ENCODE measurements around the gene SDK1.
"Not testable (repeated sequence)": the region's sequence is repeated elsewhere in the genome, so short reads cannot be mapped to it uniquely, and the experiment has no call there.

The SDK1 gene

DNA sequence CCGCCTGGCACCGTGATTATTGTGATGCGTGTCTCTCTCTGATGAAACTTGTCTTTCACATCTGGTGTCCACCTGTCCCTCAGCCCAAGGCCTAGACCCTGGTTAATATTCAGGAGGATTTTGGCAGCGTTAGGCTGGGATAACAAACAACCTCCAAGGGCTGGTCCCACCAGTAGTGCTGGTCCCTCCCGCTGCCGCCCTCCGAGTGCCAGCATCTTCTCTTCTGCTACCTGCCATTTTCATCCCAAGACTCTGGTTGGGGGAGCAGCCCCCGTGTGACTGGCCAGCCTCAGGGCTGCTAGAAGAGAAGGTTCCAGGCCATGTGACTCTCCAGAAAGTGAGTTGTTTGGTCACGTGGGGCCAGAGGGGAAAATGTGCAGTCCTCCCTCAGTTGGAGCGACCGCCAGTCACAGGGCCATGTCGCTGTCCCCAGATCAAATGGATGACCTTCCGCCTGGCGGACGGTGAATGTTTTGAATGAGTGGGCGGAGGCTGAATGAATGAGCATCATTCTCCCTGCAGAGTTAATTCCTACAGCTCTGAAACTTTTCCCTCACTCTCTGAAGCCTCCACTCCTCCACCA lies 901.2 kb downstream of the SDK1 start:
- DNase-seq (ENCODE audit: low spot score): no peak

DNA sequence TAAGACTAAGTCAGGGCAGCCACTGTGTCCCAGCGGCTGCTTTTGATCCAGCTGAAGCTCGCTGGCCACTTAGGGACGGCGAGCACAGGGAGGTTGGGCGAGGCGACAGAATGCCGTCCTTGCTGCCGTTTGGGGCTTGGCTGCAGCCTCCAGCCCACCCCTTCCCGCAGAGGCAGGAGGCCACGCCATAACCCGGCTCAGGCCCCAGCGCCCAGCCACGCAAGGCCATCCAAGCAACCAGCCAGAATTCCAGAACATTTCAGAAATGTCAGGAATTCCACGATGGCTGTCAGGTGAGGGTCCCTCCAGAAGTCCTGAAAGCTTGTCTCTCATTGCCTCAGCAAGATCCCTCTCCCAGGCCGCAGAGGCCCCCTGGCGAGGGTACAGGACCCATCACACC lies 901.9 kb downstream of the SDK1 start:
- no peak for DNase-seq (ENCODE audit: low spot score)

DNA sequence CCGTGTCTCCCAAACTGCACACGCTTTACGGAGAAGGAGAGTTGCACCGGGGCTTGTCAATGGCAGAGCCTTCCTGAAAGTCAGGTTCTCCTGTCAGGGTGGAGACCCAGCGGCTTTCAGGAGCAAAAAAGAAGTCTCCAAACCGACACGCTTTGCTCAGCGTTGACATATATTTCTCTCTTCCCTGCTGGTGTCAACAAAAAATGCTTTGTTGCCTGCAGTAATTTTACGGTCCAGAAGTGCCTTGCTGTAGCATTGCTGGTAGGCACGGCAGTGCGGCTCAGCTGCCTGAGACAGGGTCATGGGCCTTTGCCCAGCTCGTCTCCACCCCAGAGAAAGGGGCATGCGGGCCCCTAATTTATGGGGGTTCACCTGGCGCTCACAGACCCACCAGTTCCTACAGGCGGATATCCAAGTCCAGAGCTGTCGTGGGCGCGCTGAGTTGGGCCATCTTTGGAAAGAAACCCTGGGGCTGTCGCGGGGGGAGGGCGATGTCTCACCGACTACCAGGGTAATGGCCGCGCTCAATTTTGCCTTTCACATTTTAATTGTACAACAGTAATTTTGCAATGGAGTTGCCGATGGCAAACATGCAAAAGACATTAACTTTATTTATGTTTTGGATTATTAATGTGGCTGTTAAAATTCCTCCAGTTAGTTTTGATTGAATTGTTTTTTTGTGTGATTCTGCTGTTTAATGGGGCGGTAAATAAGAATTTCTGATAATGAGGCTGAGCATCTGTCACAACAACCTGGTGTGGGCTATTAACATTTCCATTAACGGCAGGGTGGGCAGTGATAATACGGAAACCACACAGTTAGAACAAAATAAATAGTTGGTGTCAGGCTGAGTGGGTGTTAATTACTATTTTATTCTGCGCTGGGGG lies 902.8 kb downstream of the SDK1 start:
- DNase-seq (ENCODE audit: low spot score): no peak

DNA sequence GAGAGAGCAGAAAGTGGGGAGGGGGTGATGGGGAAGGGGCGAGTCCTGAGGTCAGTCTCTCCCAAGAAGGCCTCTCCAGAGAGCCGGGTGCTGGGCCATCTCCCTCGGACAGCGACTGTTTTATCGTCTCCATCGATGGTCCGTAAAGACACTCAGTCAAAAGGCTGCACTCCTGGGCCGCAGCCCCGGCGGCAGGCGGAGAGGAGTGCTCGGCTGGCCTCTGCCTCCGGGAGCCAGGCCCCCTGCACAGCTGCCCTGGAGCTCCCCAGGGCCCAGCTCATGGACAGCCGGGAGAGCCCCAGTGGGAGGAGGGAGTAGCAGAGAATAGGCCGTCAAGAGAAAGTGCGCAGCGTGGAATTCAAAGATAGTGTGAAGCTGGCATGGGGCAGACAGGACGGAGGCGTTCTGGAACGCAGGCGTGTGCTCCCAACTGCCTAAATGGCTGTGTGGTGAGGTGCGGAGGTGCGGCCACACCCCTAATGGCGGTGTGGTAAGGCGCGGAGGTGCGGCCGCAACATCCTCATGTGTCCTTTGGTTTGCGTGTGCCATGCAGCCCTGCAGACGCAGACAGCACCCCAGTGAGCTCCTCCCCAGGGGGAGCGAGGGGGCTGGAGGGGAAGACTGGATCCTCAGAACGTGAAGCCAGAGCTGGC lies 903.6 kb downstream of the SDK1 start:
- DNase-seq (ENCODE audit: low spot score): no peak

DNA sequence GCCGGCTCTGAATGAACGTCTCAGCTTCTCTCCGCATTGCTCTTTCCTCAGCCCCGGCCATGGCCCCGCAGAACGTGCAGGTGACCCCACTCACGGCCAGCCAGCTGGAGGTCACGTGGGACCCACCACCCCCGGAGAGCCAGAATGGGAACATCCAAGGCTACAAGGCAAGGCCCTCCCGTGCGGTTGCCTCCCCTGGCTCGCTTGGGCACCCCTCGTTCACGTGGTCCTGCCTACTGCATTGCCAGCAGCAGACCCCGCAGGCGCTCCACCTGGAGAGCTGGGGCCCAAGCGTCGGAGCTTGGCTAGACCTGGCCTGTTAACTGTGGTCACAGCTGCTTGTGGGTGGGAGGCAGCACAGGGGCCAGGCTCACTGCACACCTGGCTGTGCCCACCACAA lies 904.8 kb downstream of the SDK1 start:
- no peak for DNase-seq (ENCODE audit: low spot score)

DNA sequence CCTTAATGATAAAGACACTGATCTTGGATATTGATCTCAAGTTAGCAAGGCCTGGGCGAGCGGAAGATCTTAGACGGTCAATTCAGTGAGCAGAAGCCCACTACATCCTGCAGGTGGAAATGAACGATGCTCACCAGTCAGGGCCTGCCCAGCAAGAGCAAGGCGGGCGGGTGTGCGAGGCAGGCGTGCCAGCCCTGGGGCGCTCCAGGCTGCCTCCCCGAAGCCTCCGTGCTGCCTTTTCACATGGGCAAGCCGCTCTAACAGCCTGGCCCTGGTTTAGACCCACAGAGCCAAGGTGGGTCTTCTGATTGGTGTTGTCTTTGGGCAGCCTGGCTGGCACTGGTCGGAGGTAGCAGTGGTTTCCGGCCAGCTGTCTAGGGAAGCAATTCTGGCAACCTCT lies 906.0 kb downstream of the SDK1 start:
- no peak for DNase-seq (ENCODE audit: low spot score)

DNA sequence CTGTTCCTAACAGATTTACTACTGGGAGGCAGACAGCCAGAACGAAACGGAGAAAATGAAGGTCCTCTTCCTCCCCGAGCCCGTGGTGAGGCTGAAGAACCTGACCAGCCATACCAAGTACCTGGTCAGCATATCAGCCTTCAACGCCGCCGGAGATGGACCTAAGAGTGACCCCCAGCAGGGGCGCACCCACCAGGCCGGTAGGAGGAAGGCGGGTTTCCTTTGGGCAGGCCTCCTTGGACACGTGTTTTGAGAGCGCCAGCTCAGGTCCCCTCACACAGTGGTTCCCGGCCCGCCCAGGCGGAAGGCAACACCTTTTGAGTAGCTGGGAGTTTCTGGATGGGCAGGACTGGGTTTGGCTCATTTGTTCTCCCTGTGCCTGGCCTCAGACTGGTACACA lies 907.0 kb downstream of the SDK1 start:
- no peak for DNase-seq (ENCODE audit: low spot score)

DNA sequence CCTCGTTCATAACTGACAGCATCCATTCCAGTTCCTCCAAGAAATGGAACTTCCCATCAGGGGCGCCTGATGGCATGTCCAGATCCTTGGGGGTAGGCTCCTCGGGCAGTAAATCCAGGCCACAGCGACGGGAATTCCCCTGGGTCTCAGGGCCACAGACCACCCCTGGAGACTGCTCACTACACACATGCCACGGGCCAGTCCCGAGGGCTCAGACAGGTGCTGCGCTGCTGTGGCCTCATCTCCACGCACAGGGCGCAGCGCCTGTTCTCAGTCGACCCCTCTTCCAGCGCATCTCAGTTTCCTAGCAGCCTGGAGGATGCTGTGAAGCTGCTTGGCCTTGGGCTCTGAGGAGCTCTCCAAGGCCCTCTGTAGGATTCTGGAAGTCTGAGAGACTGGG lies 907.5 kb downstream of the SDK1 start:
- no peak for DNase-seq (ENCODE audit: low spot score)

DNA sequence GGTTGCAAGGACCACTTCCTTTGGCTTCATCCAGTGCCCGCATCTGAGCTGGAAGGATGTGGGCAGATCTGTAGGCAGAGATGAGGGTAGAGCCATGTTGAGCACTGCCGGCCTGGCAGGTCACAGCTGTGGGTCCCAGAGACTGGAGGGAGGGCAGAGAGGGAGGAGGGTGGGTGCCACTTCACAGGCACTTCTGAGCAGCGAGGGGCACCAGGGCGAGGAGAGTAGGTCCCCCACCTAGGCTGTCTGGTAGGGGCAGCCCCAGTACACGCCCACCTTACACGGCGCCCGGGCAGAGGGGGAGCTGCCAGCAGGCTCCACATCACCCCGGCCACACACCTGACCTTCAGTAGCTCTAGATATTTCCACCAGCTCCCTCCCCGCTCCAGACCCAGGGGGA lies 908.1 kb downstream of the SDK1 start:
- no peak for DNase-seq (ENCODE audit: low spot score)

DNA sequence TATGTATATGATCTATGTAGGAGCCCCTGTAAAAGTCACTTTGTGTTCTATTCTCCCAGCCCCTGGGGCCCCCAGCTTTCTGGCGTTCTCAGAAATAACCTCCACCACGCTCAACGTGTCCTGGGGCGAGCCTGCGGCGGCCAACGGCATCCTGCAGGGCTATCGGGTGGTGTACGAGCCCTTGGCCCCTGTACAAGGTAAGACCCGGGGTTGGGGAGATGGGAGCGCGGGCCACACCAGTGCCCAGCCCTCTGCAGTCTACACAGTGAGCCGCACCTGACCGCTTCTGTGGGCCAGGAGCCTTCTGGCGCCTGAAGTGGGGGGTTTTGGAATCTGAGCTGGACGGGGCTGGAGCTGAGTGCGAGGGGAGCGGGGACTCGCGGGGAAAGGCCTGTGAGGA lies 908.9 kb downstream of the SDK1 start:
- DNase-seq (ENCODE audit: low spot score): no peak

DNA sequence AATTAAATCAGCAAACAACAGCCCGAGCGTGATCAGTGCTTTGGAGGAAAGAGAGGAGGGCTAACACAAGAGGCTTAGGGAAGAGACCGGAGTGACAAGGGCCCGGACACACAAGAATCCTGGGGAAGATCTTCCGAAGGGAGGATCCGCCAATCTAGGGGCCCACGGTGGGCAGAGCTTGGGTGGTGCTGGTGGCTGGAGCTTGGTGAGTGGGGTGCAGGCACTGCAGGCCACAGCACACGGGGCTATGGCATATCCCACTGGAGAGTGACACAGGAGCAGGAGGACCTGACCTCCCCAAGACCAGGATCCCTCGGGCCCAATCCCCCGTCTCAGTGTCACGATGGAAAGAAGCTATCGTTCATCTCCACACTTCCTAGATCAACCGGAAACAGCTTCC lies 909.8 kb downstream of the SDK1 start:
- no peak for DNase-seq (ENCODE audit: low spot score)

DNA sequence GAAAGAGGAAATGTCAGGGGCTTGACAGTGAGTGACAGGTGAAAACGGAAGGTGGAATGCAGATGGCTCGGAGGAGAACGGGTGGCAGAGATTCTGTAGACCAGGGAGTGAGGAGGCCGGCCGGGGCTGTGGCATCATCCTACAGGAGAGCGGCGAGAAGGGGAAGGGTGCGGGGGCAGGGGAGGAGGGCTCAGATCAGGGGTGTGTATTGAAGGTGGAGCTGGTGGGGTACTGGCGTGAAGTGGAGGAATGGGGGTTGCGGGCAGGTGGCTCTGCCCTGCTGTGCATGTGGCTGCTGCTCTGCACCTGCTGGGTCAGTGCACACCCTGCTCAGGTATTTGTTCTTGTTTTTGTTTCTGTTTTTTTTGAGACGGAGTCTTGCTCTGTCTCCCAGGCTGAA lies 910.2 kb downstream of the SDK1 start:
- no peak for DNase-seq (ENCODE audit: low spot score)

DNA sequence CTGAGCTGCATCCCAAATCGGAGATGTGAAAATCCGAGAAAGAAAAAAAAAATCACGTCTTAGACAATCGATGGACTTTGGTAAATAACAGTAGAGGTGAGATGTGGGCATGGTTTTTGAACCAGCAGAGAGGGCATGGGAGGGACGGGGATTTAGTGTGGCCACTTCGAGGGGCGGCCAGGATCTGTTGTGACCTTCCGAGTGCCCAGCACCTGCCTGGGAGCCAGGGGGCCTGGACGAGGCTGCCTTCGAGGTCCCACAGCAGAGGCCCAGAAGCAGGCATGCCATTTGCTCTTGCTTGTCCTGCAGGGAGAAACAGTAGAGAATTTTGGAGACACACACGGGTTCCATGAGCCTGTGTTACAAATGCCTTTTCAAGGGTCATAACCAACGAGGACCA lies 911.3 kb downstream of the SDK1 start:
- no peak for DNase-seq (ENCODE audit: low spot score)

DNA sequence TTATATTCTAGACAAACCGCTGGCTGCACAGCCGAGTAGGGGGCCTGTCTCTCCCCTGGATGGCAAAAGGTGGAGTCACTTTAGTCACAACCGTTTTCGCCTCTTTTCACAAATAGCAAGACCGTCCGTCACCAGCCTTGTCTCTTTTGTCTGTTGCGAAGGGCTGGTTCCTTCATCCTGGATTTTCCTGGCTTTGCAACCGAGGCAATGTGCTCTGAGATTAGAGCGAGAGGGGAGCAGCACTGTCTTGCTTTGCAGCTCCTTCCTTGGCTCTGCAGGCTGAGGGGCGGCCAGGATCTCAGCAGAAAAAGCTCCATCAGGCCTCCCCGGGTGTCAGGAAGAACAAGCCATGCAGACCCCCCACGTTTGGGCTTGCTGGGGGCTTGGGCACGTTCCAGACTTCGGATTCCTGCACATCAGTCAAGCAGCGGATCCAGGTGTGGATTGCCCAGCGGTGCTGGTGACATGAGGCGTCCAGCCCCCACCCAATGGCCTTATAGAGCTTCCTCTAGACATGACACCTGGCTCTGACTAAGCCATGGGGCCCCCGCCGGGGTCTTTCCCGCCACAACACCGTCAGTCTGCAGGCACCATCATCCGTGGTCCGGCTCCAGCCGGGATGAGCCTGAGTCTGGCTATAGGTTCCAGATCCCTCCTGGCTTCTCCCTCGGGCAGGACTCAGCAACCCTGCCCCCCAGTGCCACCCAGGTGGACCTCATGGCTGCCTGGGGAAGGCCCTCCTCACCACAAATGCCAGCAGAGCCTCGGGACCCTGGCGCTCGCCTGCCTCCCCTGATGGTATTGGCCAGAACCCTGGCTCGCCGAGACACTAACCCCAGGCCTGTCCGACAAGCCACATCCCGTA lies 913.5 kb downstream of the SDK1 start:
- DNase-seq (ENCODE audit: low spot score): no peak

DNA sequence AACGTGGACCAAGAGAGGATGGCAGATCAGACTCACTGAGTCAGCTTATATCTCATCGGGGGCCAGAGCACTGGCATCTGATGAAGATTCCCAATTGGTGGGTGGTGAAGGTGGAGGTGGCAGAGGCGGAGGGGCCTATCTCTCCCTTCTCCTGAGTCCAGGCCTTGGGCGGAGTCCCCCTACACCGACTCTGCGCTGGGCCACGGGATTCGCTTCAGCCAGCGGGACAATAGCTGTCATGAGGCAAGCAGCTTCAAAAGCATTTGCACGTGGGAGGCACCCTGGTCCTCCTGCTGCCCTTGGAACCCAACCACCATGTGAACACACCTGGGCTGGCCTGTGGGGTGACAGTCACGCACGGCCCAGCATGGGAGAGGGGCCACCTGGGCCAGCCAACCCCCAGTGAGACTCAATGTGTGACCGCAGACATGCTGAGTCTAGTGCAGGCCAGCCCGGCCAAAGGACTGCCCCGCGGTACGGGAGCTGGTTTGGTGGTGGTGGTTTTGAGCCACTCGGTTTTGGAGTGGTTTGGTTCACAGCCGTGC lies 914.2 kb downstream of the SDK1 start:
- no peak for DNase-seq (ENCODE audit: low spot score)

DNA sequence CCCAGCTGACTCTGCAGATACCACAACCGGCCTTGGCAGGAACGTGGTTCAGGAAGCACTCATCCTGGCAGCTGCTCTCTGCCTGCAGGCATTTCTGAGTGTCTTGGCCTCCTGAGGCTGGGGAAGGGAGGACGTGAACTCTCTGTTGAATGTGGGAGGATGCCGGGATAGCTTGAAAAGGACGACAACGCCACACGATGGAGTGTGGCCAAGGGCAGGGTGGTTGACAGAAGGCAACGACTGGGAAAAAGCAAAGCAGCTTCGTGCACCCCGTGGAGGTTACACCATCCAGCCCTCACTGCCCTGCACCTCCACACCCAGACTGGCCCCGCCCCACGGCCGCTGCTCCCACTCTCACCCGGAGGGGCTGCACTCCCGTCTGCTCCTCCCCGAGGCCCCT lies 915.0 kb downstream of the SDK1 start:
- no peak for DNase-seq (ENCODE audit: low spot score)

DNA sequence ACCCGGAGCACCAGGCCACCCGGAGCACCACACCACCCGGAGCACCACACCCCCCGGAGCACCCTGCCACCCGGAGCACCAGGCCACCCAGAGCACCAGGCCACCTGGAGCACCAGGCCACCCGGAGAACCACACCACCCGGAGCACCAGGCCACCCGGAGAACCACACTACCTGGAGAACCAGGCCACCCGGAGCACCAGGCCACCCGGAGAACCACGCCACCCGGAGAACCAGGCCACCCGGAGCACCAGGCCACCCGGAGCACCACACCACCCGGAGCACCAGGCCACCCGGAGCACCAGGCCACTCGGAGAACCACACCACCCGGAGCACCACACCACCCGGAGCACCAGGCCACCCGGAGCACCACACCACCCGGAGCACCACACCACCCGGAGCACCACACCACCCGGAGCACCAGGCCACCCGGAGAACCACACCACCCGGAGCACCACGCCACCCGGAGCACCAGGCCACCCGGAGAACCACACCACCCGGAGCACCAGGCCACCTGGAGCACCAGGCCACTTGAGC lies 916.1 kb downstream of the SDK1 start:
- DNase-seq (ENCODE audit: low spot score): not testable (repeated sequence)

DNA sequence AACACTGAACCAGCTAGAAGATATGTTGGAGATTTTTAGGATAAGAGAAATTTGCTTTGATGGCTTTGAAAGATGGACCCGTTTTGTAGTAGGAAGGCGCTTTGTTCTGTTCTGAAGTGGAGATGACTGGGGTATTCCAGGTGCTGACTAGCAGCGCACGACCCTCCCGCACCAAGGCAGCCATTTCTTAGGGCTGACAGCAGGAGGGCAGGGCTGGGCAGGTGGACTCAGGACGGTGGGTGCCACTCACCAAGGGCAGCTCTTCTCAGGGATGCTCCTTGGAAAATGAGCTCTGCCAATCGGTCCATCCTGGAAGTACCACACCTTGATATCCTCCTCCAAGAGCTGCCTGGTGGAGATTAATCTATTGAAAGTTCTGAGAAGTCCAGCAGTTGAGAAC lies 917.4 kb downstream of the SDK1 start:
- DNase-seq (ENCODE audit: low spot score): no peak

DNA sequence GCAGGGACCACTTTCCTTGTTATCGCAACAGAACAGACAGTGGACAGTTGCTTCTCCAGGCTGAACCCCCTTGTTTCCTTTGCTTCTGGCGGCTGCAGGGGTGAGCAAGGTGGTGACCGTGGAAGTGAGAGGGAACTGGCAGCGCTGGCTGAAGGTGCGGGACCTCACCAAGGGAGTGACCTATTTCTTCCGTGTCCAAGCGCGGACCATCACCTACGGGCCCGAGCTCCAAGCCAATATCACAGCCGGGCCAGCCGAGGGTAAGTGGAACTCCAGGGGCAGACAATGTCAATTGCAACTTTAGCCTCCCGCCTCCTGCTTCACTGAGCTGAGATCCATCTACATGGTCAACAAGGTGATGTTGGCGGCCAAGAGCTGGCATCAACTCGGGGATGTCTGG lies 919.0 kb downstream of the SDK1 start:
- DNase-seq (ENCODE audit: low spot score): no peak

DNA sequence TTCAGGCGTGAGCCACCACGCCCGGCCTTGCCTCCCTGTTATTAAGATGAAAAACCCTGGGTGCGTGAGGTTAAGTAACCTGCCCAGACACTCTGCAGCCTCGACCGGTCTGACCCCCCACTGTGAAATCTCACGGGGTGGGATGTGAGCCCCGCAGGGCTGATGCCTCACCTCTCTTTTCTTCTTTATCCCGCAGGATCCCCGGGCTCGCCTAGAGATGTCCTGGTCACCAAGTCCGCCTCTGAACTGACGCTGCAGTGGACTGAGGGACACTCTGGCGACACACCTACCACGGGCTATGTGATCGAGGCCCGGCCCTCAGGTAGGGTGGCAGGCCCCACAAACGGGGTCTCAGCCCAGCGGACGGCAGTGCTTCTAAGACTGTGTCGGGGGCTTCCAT lies 920.0 kb downstream of the SDK1 start:
- DNase-seq (ENCODE audit: low spot score): no peak

DNA sequence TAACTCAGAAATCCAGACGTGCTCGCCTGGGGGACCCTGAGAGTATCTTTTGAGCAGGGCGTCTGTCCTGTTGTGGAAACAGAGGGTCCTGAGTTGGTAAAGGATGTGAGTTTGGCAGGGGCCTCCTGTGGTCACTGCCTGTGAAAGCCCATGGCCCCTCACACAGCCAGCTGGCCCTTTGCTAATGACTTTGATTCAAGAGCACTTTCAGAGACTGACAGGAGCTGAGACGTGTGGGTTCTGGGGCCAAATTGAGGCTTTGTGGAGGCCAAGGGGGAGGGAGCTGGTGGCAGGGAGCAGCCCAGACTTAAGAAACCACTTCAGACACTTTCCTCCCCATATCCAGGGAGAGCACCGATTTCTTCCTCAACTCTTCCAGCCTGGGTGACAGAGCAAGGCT lies 921.6 kb downstream of the SDK1 start:
- DNase-seq (ENCODE audit: low spot score): no peak

DNA sequence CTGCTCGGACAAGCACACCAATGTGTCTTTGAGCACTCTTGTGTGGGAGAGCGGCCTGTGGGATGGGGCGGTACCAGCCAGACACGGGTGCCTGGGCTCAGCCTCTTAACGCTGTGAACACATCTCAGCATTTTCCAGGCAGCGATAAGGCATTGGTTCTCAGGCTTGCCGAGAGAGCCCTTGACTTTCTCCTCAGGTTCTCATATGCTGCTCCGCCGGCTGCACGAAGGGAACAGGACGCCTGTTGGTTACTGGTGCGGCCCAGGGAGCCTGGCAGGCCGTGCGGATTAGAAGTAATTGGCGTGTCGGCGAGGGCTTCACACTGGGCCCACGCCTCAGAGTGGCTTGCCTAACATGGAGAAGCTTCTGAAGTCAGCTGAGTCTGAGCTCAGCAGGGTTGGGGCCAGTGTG lies 924.3 kb downstream of the SDK1 start:
- no peak for DNase-seq (ENCODE audit: low spot score)
